Neural cell (in vitro differentiated cells): ENCODE results near the gene FOXO3.

Source experiments
- EP300 ChIP-seq: fragments of 450-650 bp; conservative IDR thresholded peaks from 2 replicates; pipeline ENCODE4 v1.6.1; 2014; ENCODE audit warnings: antibody characterized with exemption, mild to moderate bottlenecking, moderate library complexity; ENCODE audit not compliant: poor library complexity, severe bottlenecking
- EZH2 ChIP-seq: fragments of 200-600, 300-800 bp; shearing (Covaris generic), sonication (generic); IDR thresholded peaks from 2 replicates; pipeline ENCODE4 v1.6.1; 2014; ENCODE audit warnings: antibody characterized with exemption, low read length, borderline replicate concordance, mild to moderate bottlenecking; ENCODE audit not compliant: insufficient read depth, poor library complexity, severe bottlenecking
- POLR2AphosphoS5 ChIP-seq: IDR thresholded peaks from 2 replicates; pipeline ENCODE4 v1.6.1; 2012
- RAD21 ChIP-seq: fragments of 450-650 bp; conservative IDR thresholded peaks from 2 replicates; pipeline ENCODE4 v1.6.1; 2014; ENCODE audit warnings: antibody characterized with exemption, mild to moderate bottlenecking, moderate library complexity
- TAF1 ChIP-seq: IDR thresholded peaks from 2 replicates; pipeline ENCODE4 v1.6.1; 2012; ENCODE audit warnings: low read depth
- TF ChIP-seq, protein P1 (sequence below): fragments of 450-650 bp; IDR thresholded peaks from 2 replicates; pipeline ENCODE4 v1.5.1; 2014; ENCODE audit warnings: antibody characterized with exemption, mild to moderate bottlenecking, moderate library complexity; ENCODE audit not compliant: poor library complexity, severe bottlenecking
- TF ChIP-seq, protein P2 (sequence below): IDR thresholded peaks from 2 replicates; pipeline ENCODE4 v1.6.1; 2012; ENCODE audit warnings: borderline replicate concordance

DNA sequence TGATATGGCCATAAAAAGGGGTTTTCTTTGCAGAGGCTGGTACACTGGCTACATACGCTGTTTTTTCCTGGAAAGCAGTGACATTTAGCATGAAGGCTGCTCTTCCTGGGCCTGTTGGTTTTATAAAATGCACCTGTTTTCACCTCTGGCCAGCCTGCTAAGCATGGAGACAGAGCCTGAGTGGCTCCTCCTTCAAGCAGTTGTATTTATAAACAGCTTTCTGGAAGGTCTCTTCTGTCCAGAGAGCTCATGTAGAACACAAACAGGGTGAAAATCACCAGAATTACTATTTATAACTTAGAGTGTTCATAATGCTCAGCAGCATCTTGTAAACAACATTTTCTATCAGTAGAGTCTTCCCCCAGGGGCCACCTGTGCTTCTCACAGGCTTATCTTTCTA is 109.0 kb downstream of the FOXO3 start:
- TF ChIP-seq, protein P1, sequence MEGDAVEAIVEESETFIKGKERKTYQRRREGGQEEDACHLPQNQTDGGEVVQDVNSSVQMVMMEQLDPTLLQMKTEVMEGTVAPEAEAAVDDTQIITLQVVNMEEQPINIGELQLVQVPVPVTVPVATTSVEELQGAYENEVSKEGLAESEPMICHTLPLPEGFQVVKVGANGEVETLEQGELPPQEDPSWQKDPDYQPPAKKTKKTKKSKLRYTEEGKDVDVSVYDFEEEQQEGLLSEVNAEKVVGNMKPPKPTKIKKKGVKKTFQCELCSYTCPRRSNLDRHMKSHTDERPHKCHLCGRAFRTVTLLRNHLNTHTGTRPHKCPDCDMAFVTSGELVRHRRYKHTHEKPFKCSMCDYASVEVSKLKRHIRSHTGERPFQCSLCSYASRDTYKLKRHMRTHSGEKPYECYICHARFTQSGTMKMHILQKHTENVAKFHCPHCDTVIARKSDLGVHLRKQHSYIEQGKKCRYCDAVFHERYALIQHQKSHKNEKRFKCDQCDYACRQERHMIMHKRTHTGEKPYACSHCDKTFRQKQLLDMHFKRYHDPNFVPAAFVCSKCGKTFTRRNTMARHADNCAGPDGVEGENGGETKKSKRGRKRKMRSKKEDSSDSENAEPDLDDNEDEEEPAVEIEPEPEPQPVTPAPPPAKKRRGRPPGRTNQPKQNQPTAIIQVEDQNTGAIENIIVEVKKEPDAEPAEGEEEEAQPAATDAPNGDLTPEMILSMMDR = no peak
- no peak for TF ChIP-seq POLR2AphosphoS5
- TF ChIP-seq EP300 = no peak
- TF ChIP-seq EZH2 = no peak
- TF ChIP-seq, protein P2, sequence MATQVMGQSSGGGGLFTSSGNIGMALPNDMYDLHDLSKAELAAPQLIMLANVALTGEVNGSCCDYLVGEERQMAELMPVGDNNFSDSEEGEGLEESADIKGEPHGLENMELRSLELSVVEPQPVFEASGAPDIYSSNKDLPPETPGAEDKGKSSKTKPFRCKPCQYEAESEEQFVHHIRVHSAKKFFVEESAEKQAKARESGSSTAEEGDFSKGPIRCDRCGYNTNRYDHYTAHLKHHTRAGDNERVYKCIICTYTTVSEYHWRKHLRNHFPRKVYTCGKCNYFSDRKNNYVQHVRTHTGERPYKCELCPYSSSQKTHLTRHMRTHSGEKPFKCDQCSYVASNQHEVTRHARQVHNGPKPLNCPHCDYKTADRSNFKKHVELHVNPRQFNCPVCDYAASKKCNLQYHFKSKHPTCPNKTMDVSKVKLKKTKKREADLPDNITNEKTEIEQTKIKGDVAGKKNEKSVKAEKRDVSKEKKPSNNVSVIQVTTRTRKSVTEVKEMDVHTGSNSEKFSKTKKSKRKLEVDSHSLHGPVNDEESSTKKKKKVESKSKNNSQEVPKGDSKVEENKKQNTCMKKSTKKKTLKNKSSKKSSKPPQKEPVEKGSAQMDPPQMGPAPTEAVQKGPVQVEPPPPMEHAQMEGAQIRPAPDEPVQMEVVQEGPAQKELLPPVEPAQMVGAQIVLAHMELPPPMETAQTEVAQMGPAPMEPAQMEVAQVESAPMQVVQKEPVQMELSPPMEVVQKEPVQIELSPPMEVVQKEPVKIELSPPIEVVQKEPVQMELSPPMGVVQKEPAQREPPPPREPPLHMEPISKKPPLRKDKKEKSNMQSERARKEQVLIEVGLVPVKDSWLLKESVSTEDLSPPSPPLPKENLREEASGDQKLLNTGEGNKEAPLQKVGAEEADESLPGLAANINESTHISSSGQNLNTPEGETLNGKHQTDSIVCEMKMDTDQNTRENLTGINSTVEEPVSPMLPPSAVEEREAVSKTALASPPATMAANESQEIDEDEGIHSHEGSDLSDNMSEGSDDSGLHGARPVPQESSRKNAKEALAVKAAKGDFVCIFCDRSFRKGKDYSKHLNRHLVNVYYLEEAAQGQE = no peak
- TF ChIP-seq TAF1 = no peak
- no peak for TF ChIP-seq RAD21
